DMS153 treated with DMSO at 0.1 percent for 48 hours (cell line): ENCODE data around the gene DOLK.
"Not testable (repeated sequence)": the region's sequence is repeated elsewhere in the genome, so short reads cannot be mapped to it uniquely, and the experiment has no call there.

ENCODE experiments used
- DNase-seq: peaks from one replicate; lab custom pipeline; 2025; ENCODE audit not compliant: unreplicated experiment; lab: John Stamatoyannopoulos, UW

DOLK gene

GRCh38 chr9:128947527-128948301 is at the start of gene DOLK, which contains the start of gene NUP188:
TSS of gene DOLK (minus strand) at chr9:128947603. CDS start at chr9:128947303, 300 bp downstream.
TSS of gene NUP188 (plus strand) at chr9:128947699. CDS start at chr9:128947720, 21 bp downstream.
- DNase-seq: peak; percentile 87

GRCh38 chr9:128995791-128996190 is 48.4 kb upstream of the DOLK start:
- no peak for DNase-seq

- no peak for DNase-seq
Measured at GRCh38 chr9:128992995-128993394, 45.6 kb upstream of the DOLK start.

GRCh38 chr9:128987805-128988204 is 40.4 kb upstream of the DOLK start:
- DNase-seq: no peak

DNA sequence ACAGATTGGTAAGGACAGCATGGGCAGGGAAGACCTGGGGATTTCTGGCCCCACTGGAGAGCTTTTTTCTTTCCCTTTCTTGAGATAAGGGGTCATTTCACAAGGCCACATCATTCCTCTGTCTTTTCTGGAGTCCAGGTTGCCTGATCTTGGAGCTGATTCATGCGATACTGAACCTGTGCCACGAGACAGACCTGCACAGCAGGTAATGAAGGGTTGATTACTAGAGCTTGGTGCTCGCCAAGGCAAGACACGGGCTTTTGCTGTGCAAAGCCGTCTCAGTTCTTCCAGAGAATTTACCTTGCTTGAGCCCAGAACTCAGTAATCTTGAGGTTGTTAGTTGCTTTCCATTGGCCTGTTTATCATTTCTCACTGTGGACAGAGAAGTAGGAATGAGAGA is 39.3 kb upstream of the DOLK start:
- DNase-seq: no peak

DNA sequence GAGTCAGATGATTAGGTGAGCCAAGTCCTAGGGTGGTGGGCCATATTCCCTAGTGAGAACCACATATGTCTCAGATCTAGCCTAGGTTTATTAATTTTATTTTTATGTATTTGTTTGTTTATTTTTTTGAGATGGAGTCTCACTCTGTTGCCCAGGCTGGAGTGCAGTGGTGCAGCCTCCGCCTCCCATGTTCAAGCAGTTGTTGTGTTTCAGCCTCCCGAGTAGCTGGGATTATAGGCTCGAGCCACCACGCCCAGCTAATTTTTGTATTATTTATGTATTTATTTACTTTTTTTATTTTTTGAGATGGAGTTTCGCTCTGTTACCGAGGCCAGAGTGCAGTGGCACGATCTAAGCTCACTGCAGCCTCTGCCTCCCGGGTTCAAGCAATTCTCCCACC is 36.1 kb upstream of the DOLK start:
- no peak for DNase-seq

GRCh38 chr9:128979111-128979510 is 31.7 kb upstream of the DOLK start:
- DNase-seq: no peak

DNA sequence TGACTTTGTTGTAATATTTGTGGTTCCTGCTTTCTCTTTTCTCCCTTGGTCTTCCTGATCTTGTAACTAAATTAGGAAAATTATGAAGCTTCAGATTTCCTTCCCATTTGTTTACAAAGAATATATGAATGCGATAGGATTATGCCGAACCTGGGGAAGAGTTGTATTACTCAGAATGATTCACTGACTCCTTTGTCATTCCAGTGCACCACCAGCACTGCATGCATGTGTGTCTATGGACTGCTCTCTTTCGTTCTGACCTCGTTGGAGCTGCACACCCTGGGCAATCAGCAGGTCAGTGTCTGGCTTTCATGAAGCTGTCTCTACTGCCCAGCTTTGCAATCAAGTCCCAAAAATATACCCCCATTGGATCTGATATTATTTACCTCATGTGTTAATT is 25.6 kb upstream of the DOLK start:
- no peak for DNase-seq

GRCh38 chr9:128969491-128969890 is 22.1 kb upstream of the DOLK start:
- DNase-seq: no peak

DNA sequence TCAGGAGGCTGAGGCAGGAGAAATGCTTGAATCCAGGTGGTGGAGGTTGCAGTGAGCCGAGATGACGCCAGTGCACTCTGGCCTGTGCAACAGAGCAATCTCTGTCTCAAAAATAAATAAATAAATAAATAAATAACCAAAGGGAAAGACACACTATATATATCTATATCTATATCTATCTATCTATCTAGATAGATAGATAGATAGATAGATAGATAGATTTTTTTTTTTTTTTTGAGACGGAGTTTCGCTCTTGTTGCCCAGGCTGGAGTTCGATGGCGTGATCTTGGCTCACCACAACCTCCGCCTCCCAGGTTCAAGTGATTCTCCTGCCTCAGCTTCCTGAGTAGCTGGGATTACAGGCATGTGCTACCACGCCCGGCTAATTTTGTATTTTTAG is 14.0 kb upstream of the DOLK start:
- DNase-seq: not testable (repeated sequence)

DNA sequence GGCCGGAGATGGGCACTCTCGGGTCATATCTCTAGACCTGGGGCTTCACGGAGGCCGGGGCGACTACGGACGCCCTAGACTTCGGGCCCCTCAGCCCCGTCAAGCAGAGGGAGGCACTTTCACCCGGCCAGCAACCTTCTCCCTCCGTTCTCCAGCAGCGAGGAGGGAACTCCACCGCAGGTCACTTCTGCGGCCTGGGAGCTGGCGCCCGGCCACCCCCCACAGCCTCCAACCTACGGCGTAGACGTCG is 201 bp downstream of the DOLK start:
- DNase-seq: no peak

DNA sequence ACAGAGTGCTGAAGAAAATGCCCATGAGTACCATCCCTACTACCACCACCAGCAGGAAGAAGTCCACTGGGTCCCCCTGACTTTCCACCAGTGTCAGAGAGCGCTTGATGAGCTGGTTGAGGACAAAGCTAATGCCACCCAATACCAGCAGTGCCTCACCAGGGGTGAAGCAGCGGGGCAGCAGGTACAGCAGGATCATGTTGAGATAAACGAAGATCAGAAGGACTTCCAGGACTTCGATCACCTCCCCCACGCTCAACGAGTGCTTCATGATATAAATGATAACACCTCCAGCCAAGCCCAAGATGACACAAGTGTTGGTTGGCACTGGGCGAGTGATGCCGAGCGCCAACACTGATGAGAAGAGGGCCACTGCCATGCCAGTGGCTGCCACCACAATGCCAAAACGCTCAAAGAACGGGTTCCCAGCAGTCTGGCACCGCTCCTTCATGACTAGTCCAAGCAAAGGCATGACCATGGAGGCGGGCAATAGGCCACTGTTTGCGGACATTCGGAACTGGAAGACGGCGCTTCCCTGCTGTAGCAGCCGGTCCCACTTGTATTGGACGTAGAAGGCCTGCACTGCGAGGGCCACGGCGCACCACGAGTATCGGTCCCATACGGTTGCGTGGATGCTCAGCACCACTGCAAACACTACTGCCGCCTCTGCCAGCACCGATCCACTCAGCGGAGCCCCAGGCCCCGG is 679 bp downstream of the DOLK start:
- DNase-seq: no peak

DNA sequence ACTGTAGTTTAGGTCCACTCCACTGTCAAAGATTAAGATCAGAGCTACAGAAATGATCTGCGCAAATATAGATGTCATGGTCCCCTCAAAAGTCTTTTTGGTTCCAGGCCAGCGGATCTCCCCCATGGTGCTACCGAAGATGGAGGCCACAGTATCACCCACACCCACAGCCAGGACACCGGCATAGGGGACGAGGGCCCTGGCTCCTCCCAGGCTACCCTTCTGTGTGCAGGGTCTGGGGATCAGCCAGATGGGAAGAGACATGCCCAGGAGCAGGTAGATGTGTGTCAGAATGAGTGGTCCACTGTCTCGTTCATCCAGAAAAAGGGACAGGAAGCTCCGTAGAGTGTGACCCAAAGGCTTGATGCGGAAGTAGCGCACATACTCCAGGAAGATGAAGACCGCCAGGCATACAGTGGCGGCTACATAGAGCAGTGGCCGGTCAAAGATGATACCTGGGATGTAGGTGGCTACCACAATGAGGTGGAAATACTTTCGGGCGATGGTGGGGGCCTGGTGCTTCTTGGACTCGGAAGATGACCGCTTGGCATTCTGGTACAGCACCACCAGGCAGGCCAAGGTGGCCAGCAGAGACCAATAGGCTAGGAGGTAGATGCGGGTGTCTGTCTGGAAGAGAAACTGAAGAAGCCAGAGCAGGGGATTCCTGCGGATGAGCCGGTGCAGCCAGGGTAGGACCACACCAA is 1.5 kb downstream of the DOLK start:
- DNase-seq: no peak

DNA sequence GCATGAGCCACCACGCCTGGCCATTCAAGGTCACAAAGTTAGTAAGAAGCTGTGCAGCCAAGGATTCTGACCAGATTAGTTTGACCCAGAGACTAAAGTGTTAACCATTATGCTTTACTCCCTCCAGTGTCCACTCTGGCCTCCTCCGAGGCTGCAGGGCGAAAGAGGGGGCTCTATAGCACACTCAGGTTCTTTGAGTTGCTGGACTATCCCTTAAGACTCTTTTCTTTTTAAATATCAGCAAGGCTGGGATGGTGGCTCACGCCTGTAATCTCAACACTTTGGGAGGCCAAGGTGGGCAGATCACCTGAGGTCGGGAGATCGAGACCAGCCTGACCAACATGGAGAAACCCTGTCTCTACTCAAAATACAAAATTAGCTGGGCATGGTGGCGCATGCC is 2.4 kb downstream of the DOLK start:
- not testable (repeated sequence) for DNase-seq

DNA sequence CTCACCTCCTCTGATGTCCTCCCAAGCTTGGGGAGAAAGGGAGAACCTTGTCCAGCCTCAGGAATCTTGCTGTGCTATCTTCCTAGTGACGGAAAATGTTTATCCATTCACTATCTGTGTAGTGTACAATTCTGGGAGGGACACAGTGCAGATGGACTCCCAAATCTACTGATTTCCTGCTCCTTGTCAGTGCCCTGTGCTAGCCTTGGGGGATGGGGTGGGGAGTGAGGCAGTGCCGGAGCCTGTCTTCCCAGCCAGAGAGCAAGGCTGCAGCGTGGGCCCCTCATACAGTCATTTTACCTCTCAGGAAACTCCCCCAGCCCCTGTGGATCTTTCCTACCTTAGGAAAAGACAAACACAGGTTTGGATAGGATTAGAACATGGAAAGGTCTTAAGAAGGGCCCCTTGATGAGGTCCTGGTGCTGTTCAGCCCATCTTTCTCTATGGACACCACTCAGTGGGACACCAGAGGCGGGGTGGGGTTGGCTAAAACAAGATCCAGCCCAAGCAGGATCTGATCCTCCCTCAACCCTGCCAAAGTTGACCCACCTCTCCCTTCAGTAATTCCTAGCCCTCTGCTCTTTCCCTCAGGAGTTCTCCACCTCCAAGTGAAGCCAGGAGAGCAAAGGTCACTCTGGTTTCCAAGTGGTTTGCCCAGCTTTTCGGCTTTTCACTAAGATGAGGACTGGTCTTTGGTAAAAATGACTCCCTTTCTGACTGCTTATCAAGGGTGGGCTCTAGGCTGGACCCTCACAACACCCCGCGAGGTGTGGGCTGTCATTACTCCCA is 3.4 kb downstream of the DOLK start:
- no peak for DNase-seq

DNA sequence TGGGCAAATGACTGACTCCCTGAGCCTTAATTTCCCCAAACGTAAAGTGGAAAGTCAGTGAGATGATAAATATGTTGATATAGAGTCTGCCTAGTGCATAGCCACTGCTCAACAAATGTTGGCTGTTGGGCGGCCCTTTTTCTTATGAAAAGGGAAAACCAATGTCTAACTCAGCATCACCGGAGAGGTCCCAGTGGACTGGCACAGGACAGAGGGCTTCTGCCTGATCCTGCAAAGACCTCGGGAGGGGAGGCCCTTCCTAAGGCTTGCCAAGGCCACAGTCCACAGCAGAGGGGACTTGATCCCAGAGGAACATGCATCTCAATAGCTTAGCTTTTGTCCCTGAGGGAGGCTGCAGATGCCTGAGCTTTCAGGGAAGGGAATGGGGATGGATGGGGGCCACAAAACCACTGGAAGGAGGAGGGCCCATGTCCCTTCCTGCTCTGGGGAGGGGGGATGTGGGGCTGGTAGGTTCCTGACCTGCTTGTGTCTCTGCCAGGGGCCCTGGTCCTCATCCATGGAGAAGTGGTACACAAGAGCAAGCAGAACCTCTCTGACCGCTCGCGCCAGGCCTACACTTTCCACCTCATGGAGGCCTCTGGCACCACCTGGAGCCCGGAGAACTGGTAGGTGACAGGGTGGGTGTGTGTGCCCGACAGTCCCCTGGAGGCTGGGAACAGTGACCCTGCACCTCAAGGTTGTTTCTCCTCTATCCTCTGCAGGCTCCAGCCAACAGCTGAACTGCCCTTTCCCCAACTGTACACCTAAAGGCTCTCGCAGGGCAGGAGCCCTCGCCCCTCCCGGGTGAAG is 6.3 kb downstream of the DOLK start:
- DNase-seq: no peak

DNA sequence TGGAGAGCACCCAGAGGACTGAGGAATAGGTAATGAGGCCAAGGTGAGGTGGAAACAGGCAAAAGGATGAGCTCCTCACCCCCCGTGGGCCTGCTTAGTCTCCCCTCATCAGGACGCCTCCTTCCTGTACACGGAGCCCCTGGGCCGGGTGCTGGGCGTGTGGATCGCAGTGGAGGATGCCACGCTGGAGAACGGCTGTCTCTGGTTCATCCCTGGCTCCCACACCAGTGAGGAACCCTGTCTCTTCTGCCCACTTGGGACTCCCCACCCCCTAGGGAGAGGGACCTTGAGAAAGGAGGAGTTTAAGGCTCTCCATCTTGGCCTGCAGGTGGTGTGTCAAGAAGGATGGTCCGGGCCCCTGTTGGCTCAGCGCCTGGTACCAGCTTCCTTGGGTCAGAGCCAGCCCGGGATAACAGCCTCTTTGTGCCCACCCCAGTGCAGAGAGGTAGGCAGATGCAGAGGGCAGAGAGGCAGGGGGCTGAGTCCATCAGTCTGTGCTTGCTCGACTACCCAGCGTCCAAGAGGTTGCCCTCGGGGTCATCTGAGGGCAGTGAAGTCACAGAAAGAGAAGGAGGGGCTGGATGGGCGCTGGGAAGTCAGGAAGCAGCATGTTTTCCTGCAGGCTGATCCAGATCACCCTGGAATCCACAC is 7.0 kb downstream of the DOLK start:
- no peak for DNase-seq

- no peak for DNase-seq
Measured at GRCh38 chr9:128937310-128938165, 9.9 kb downstream of the DOLK start.
